ENCODE measurements around the gene ACOT7. TPM values are rescaled to one million over a fixed set of nuclear protein-coding genes. Genes with fewer than 3 reads are reported as not detected.

ACOT7 gene
- total RNA-seq, 4 donors from 2014 or later: 5.6 to 55.0 (median 31.0) TPM

- in situ Hi-C loops (cut with MboI; ENCODE audit: low pct_ligation_motif_present in 1 of 4, low pct_unique_long_range_greater_than_20kb in 1 of 4, low sequenced_read_pairs in 3 of 4) (no loop called here), intact Hi-C loops (cut with DNase I; ENCODE audit: low total_unique reads) (no loop called here)
- Histone ChIP-seq H3K27ac (no peak overlapping the region), H3K4me1 (peaks cover 0 to 7% (median 3%) of the 10 kb centered on the region in 4 donors), H3K36me3 (no peaks in the 10 kb centered on the region), H3K27me3 (no peaks in the 10 kb centered on the region), H3K4me3 (no peak overlapping the region), H3K9me3 (no peaks in the 10 kb centered on the region)
- TF ChIP-seq POLR2AphosphoS5 (IDR thresholded peaks at IDR 0.05) (no peak), CTCF (IDR thresholded peaks at IDR 0.05) (no peak), POLR2A (IDR thresholded peaks at IDR 0.05) (no peak), EP300 (IDR thresholded peaks at IDR 0.05; ENCODE audit: low read depth) (no peak)
- DNase-seq: no peak
- 93 to 96% methylated on average over 4 to 6 of the region's 6 CpGs for WGBS, 2 donors (ENCODE audit: low coverage in 1 of 2)
Observed at GRCh38 chr1:6295910-6296309, 97.7 kb downstream of the ACOT7 start.

GRCh38 chr1:6294890-6295556 lies 98.5 kb downstream of the ACOT7 start:
- Histone ChIP-seq H3K27ac (no peak overlapping the region), H3K36me3 (no peaks in the 10 kb centered on the region), H3K4me1 (peaks cover 0 to 6% (median 1%) of the 10 kb centered on the region in 4 donors), H3K27me3 (no peaks in the 10 kb centered on the region), H3K4me3 (no peak overlapping the region), H3K9me3 (no peaks in the 10 kb centered on the region)
- in situ Hi-C loops (cut with MboI; ENCODE audit: low pct_ligation_motif_present in 1 of 4, low pct_unique_long_range_greater_than_20kb in 1 of 4, low sequenced_read_pairs in 3 of 4) (no loop called here), intact Hi-C loops (cut with DNase I; ENCODE audit: low total_unique reads) (no loop called here)
- 83 to 91% methylated on average over 3 to 23 of the region's 23 CpGs for WGBS, 2 donors (ENCODE audit: low coverage in 1 of 2)
- no peak for DNase-seq
- no peak for TF ChIP-seq POLR2A (IDR thresholded peaks at IDR 0.05)
- no peak for TF ChIP-seq CTCF (IDR thresholded peaks at IDR 0.05)
- no peak for TF ChIP-seq POLR2AphosphoS5 (IDR thresholded peaks at IDR 0.05)
- TF ChIP-seq EP300 (IDR thresholded peaks at IDR 0.05; ENCODE audit: low read depth): no peak

GRCh38 chr1:6294080-6294889 lies 99.3 kb downstream of the ACOT7 start:
- Histone ChIP-seq H3K4me1 (no peaks in the 10 kb centered on the region), H3K9me3 (no peaks in the 10 kb centered on the region), H3K27me3 (no peaks in the 10 kb centered on the region), H3K36me3 (no peaks in the 10 kb centered on the region), H3K4me3 (no peak overlapping the region), H3K27ac (no peak overlapping the region)
- TF ChIP-seq POLR2A (IDR thresholded peaks at IDR 0.05) (no peak), EP300 (IDR thresholded peaks at IDR 0.05; ENCODE audit: low read depth) (no peak), POLR2AphosphoS5 (IDR thresholded peaks at IDR 0.05) (no peak), CTCF (IDR thresholded peaks at IDR 0.05) (no peak)
- DNase-seq: no peak
- in situ Hi-C loops (cut with MboI; ENCODE audit: low pct_ligation_motif_present in 1 of 4, low pct_unique_long_range_greater_than_20kb in 1 of 4, low sequenced_read_pairs in 3 of 4) (no loop called here), intact Hi-C loops (cut with DNase I; ENCODE audit: low total_unique reads) (no loop called here)
- WGBS, 2 donors (ENCODE audit: low coverage in 1 of 2): 84% methylated on average over 14 of the region's 14 CpGs; no CpG with 5 or more reads in 1 of the 2 donors

- Histone ChIP-seq H3K27ac (no peak overlapping the region), H3K4me3 (no peak overlapping the region), H3K36me3 (no peaks in the 10 kb centered on the region), H3K27me3 (no peaks in the 10 kb centered on the region), H3K4me1 (peaks cover 0 to 6% (median 0%) of the 10 kb centered on the region in 4 donors), H3K9me3 (no peaks in the 10 kb centered on the region)
- DNase-seq: no peak
- WGBS, 2 donors (ENCODE audit: low coverage in 1 of 2): 89% methylated on average over 10 of the region's 10 CpGs; no CpG with 5 or more reads in 1 of the 2 donors
- in situ Hi-C loops (cut with MboI; ENCODE audit: low pct_ligation_motif_present in 1 of 4, low pct_unique_long_range_greater_than_20kb in 1 of 4, low sequenced_read_pairs in 3 of 4) (no loop called here), intact Hi-C loops (cut with DNase I; ENCODE audit: low total_unique reads) (no loop called here)
- TF ChIP-seq CTCF (IDR thresholded peaks at IDR 0.05): no peak
Observed at GRCh38 chr1:6292102-6292501, 101.5 kb downstream of the ACOT7 start.

Data from transverse colon (tissue), 4 donors.